Colonic mucosa (tissue), 4 donors: ENCODE data around the gene C19orf85. TPM values are rescaled to one million over a fixed set of nuclear protein-coding genes. Genes with fewer than 3 reads are reported as not detected.
"Not testable (repeated sequence)": the region's sequence is repeated elsewhere in the genome, so short reads cannot be mapped to it uniquely, and the experiment has no call there.

Experiments
- DNase-seq: peaks from one replicate; pipeline ENCODE4 v3.0.0-alpha.2; 2020
- H3K27ac ChIP-seq: fragments of 200-600 bp; one replicate; pipeline ENCODE4 v1.8.0; 2021
- H3K27me3 ChIP-seq: fragments of 200-600 bp; one replicate; pipeline ENCODE4 v1.8.0; 2021
- H3K36me3 ChIP-seq: fragments of 200-600 bp; one replicate; pipeline ENCODE4 v1.8.0; 2021
- H3K4me1 ChIP-seq: fragments of 200-600 bp; one replicate; pipeline ENCODE4 v1.8.0; 2021; ENCODE audit warnings: mild to moderate bottlenecking
- H3K4me3 ChIP-seq: fragments of 200-600 bp; one replicate; pipeline ENCODE4 v1.8.0; 2021
- H3K9ac ChIP-seq, 2 donors: one replicate each; pipeline ENCODE4 v1.7.0; 2013; ENCODE audit warnings: control low read depth in 2 of 2, low read depth in 2 of 2, low read length in 2 of 2
- H3K9me3 ChIP-seq: fragments of 200-600 bp; one replicate; pipeline ENCODE4 v1.8.0; 2021
- intact Hi-C: fragments of 100-400 bp; cut with DNase I; formaldehyde crosslinking; loops from one replicate; pipeline ENCODE4 v1.14.1; 2022
- total RNA-seq, 2 donors: library from RNA; stranded (reverse); fragmentation: NEBNext Ultra II Directional in 1 of 2; extraction: Animal tissue kit (Norgen Biotek cat#: 25700) in 1 of 2; gene quantifications; one replicate each; pipeline ENCODE4 v1.2.1, GENCODE V29; 2021
- TF ChIP-seq, protein P1 (sequence below): fragments of 200-600 bp; IDR thresholded peaks from one replicate; pipeline ENCODE4 v1.8.0; 2022; ENCODE audit warnings: antibody characterized with exemption, mild to moderate bottlenecking
- donor health status: healthy.
- donor health status: DM: no; HTN: no; CAD: no.
- donor health status: DM: no; HTN: no; CAD: no.

C19orf85 gene
- total RNA-seq, 2 donors from 2014 or later, result not detected

DNA sequence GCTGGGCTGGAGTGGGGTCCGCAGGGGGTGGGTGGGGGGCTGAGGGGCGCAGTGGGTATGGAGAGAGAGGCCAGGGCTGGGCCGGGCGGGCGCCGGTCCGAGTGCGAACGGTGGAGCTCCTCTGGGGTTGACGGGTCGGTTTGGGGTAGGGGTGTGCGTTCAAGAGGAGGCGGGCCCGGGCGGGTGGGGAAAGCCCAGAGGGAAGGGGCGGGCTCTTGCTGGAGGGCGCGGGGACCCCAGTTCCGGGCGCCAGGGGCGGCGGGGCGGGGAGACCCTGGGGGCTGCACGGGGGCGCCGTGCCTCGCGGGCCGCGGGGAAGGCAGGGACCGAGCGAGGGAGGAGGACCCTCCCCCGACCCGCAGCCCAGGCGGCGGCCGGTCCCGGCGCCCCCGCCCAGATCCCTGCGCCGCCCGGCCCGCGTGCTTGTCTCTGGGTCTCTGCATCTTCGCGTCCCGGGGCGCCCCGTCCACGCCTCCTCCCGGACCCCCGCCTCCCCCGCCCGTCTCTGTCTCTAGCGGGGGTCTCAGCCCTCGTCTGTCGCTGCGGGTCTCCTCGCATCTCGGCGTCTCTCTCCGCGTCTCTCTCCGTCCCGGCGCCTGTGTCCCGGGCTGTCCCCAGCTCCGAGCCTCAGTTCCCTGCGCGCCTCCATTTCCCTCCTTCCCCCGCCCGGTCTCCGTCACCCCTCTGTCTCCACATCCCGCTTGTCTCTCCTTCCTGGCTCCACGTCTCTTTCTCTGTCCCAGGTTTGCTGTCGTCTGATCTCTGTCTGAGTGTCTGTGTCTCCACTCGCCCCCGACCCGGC lies 13.2 kb downstream of the C19orf85 start:
- H3K27ac ChIP-seq, result no peak overlapping the region
- intact Hi-C loops, result no loop called here
- TF ChIP-seq, protein P1, sequence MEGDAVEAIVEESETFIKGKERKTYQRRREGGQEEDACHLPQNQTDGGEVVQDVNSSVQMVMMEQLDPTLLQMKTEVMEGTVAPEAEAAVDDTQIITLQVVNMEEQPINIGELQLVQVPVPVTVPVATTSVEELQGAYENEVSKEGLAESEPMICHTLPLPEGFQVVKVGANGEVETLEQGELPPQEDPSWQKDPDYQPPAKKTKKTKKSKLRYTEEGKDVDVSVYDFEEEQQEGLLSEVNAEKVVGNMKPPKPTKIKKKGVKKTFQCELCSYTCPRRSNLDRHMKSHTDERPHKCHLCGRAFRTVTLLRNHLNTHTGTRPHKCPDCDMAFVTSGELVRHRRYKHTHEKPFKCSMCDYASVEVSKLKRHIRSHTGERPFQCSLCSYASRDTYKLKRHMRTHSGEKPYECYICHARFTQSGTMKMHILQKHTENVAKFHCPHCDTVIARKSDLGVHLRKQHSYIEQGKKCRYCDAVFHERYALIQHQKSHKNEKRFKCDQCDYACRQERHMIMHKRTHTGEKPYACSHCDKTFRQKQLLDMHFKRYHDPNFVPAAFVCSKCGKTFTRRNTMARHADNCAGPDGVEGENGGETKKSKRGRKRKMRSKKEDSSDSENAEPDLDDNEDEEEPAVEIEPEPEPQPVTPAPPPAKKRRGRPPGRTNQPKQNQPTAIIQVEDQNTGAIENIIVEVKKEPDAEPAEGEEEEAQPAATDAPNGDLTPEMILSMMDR, result no peak
- peaks cover 22% of the 10 kb centered on the region for H3K27me3 ChIP-seq
- no peaks in the 10 kb centered on the region for H3K36me3 ChIP-seq
- H3K4me1 ChIP-seq, result no peaks in the 10 kb centered on the region
- no peak for DNase-seq
- H3K4me3 ChIP-seq, result no peak overlapping the region
- H3K9ac ChIP-seq, result no peak overlapping the region
- H3K9me3 ChIP-seq, result no peaks in the 10 kb centered on the region

DNA sequence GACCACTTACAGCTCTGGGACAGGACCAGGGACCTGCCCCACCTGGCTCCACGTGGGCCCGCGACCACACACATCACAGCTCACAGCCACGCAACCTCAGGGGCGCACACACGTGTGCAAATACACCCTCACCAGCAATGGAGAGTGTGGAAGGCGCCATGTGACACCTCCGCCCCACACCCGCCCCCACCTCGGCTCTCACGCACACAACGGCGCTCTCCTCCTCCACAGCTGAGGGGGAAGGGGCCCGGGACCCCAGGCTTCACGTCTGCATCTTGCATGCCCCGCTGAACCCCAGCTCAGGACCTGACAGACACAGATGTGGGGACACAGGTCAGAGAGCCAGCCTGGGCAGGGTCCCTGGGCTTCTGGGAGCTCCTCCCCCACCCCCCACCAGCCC lies 15.1 kb downstream of the C19orf85 start:
- Histone ChIP-seq H3K4me1 (no peaks in the 10 kb centered on the region), H3K27me3 (peaks cover 27% of the 10 kb centered on the region)
- DNase-seq, result no peak

DNA sequence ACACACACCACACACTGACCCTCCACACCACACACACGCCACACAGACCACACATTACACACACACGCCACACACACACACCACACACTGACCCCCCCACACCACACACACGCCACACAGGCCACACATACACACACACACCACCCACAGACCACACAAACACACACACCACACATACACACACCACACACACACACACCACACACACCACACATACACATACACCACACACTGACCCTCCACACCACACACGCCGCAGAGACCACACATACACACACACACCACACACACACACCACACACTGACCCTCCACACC lies 16.4 kb downstream of the C19orf85 start:
- intact Hi-C loops, H3K4me1 ChIP-seq, DNase-seq, H3K9ac ChIP-seq, H3K4me3 ChIP-seq, H3K36me3 ChIP-seq, H3K9me3 ChIP-seq, H3K27ac ChIP-seq: not testable (repeated sequence)
- peaks cover 39% of the 10 kb centered on the region for H3K27me3 ChIP-seq

More for the DNA sequence above, 15.1 kb downstream of the C19orf85 start:
- Histone ChIP-seq H3K36me3 (no peaks in the 10 kb centered on the region), H3K27ac (no peak overlapping the region), H3K9me3 (no peaks in the 10 kb centered on the region), H3K9ac (no peak overlapping the region), H3K4me3 (no peak overlapping the region)
- TF ChIP-seq, protein P1, result no peak
- intact Hi-C loops, result no loop called here

DNA sequence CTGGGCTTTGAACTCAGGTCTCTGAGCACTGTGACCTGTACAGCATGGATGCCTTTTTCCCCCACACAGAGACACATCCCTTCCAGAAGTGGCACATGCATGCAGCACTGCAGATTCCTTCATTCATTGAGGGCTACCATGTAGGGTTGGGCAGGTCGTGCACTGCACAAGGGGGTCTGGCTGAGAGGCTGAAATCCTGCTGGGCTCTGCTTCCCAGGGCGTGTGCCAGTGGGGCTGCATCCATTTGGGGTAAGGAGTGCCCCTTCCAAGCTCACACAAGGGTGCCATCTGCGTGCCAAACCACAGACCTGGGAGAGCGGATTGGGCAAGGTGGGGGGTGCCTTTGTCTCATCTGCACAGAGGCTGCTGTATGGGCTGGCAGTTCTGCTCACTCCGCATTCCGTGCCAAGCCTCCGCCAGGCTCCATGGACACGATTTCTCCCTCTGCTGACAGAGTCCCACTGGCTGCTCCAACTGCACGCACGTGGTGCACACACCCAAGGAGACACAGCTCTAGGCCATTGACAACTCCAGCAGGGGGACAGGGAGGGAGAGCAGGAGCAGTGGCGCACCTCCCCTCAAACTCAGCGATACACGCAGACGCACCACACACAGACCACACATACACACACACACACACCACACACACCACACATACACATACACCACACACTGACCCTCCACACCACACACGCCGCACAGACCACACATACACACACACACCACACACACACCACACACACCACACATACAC lies 17.0 kb downstream of the C19orf85 start:
- no peaks in the 10 kb centered on the region for H3K36me3 ChIP-seq
- no peak overlapping the region for H3K4me3 ChIP-seq
- DNase-seq, result no peak
- no peak overlapping the region for H3K27ac ChIP-seq
- TF ChIP-seq, protein P1, result no peak
- H3K9me3 ChIP-seq, result no peaks in the 10 kb centered on the region
- H3K9ac ChIP-seq, result no peak overlapping the region
- no peaks in the 10 kb centered on the region for H3K4me1 ChIP-seq
- H3K27me3 ChIP-seq, result peaks cover 43% of the 10 kb centered on the region
- intact Hi-C loops, result no loop called here

DNA sequence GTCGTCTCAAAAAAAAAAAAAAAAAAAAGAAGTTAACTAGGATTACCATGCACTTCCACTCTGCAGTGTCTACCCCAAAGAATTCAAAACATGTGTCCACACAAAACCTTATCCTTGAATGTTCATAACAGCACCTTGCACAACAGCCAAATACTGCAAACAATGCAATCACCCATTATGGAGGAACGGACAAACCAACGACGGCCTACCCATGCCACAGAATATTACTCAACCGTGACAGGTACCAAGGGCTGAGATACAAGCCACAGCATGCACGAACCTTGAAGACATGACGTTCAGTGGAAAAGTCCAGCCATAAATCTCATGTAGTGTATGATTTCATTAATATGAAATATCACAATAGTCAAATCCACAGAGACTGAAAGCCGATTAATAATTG lies 18.5 kb downstream of the C19orf85 start:
- no peak overlapping the region for H3K9ac ChIP-seq
- H3K9me3 ChIP-seq, result no peaks in the 10 kb centered on the region
- intact Hi-C loops, result no loop called here
- H3K27ac ChIP-seq, result no peak overlapping the region
- DNase-seq, result no peak
- no peaks in the 10 kb centered on the region for H3K4me1 ChIP-seq
- H3K4me3 ChIP-seq, result no peak overlapping the region
- H3K27me3 ChIP-seq, result peaks cover 42% of the 10 kb centered on the region
- no peaks in the 10 kb centered on the region for H3K36me3 ChIP-seq
- TF ChIP-seq, protein P1, result no peak

DNA sequence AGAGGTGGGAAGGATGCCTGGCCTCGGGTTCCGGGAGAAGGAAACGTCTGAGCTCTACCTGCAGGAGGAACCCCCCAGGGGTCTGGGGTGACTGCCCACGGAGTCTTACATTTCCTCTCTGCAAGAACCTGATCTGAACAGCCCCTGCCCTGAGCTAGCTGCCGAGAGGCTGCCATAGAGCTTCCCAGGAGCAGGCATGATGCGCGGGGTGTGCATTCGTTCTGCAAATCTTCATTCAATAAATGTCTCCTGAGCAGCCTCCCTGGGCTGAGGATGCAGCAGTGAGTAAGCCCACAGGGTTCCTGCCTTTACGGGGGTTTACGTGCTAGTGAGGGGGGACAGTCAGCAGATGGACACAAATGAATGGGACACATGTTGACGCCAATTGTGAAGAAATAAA lies 19.9 kb downstream of the C19orf85 start:
- Histone ChIP-seq H3K4me3 (no peak overlapping the region), H3K9ac (no peak overlapping the region), H3K27ac (no peak overlapping the region), H3K27me3 (peaks cover 50% of the 10 kb centered on the region), H3K4me1 (no peaks in the 10 kb centered on the region), H3K9me3 (no peaks in the 10 kb centered on the region), H3K36me3 (no peaks in the 10 kb centered on the region)
- no peak for DNase-seq
- TF ChIP-seq, protein P1, result no peak
- intact Hi-C loops, result no loop called here
